Chondrocyte (in vitro differentiated cells): Measurements from ENCODE around the gene SNX14. TPM values are rescaled to one million over a fixed set of nuclear protein-coding genes. Genes with fewer than 3 reads are reported as not detected.

Experiments
- DNase-seq: peaks from one replicate; pipeline ENCODE4 v3.0.0; 2021; ENCODE audit warnings: mixed read lengths, low spot score
- H3K27ac Mint-ChIP-seq: one replicate; pipeline ENCODE4 v1.8.0; 2021; ENCODE audit warnings: mild to moderate bottlenecking, moderate library complexity, mixed read lengths; ENCODE audit not compliant: unreplicated experiment
- H3K27me3 Mint-ChIP-seq: 2 replicates; pipeline ENCODE4 v1.8.0; 2021; ENCODE audit warnings: low read depth, mixed read lengths
- H3K36me3 Mint-ChIP-seq: 2 replicates; pipeline ENCODE4 v1.8.0; 2021; ENCODE audit warnings: low read depth, mixed read lengths
- H3K4me1 Mint-ChIP-seq: 2 replicates; pipeline ENCODE4 v1.8.0; 2021; ENCODE audit warnings: low read depth, mild to moderate bottlenecking, mixed read lengths
- H3K4me3 Mint-ChIP-seq: one replicate; pipeline ENCODE4 v1.8.0; 2021; ENCODE audit warnings: mild to moderate bottlenecking, moderate library complexity, mixed read lengths; ENCODE audit not compliant: unreplicated experiment
- H3K9me3 Mint-ChIP-seq: 2 replicates; pipeline ENCODE4 v1.8.0; 2021; ENCODE audit warnings: low read depth, mixed read lengths
- total RNA-seq: library from RNA; stranded (reverse); gene quantifications from 3 replicates; pipeline ENCODE4 v1.2.1, GENCODE V29; 2021
- TF ChIP-seq, protein P1 (sequence below): fragments of 200-600 bp; sonication (generic); IDR thresholded peaks from 2 replicates; pipeline ENCODE4 v1.5.0; 2021; ENCODE audit warnings: antibody characterized with exemption, mild to moderate bottlenecking, moderate library complexity

The SNX14 gene
- total RNA-seq, 1 donor from 2014 or later = 70.8 TPM

DNA sequence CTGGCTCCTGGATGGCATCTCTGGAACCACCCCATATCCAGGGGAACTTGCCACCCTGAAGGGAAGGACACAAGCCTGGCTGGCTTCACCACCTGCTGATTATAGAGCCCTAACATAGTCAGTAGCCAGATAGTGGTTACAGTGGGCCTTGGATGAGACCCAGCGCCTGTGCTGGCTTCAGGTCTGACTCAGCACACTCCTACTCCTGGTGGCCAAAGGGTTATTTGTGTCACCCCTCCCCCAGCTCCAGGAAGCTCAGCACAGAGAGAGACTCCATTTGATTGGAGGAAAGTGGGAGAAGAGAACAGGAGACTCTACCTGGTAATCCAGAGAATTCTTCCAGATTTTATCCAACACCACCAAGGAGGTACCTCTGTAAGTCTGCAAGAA is 12.8 kb downstream of the SNX14 start:
- Mint-ChIP-seq H3K36me3 (peaks cover 17% of the 10 kb centered on the region), H3K4me1 (peaks cover 19% of the 10 kb centered on the region), H3K27me3 (no peaks in the 10 kb centered on the region), H3K27ac (no peak overlapping the region), H3K4me3 (no peak overlapping the region), H3K9me3 (peaks cover 37% of the 10 kb centered on the region)
- no peak for DNase-seq
- TF ChIP-seq, protein P1, sequence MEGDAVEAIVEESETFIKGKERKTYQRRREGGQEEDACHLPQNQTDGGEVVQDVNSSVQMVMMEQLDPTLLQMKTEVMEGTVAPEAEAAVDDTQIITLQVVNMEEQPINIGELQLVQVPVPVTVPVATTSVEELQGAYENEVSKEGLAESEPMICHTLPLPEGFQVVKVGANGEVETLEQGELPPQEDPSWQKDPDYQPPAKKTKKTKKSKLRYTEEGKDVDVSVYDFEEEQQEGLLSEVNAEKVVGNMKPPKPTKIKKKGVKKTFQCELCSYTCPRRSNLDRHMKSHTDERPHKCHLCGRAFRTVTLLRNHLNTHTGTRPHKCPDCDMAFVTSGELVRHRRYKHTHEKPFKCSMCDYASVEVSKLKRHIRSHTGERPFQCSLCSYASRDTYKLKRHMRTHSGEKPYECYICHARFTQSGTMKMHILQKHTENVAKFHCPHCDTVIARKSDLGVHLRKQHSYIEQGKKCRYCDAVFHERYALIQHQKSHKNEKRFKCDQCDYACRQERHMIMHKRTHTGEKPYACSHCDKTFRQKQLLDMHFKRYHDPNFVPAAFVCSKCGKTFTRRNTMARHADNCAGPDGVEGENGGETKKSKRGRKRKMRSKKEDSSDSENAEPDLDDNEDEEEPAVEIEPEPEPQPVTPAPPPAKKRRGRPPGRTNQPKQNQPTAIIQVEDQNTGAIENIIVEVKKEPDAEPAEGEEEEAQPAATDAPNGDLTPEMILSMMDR = no peak

DNA sequence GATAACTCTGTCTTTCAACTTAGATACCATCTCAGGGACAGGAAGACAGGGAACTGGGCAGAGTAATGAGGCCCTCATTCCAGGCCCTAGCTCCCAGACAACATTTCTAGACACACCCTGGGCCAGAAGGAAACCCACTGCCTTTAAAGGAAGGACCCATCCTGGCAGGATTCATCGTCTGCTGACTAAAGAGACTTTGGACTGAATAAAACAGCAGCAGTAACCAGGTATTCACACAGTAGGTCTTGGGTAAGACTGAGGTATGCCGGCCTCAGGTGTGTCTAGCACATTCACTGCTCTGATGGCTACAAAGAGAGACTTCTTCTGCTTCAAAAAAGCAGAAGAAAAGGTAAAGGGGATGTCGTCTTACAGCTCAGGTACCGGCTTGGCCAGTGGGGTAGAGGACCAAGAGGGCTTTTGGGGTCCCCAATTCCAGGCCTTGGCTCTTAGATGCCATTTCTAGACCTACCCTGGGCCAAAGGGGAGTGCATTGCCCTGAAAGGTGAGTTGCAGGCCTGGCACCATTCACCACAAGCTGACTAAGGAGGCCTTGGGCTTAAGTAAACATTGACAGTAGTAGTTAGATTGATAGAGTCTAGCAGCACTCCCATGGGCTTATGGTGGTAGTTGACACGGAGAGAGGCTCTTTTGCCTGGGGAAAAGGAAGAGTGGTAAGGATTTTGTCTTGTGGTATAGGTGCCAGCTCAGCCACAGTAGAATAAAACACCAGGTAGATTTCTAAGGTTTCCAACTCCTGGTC is 13.4 kb downstream of the SNX14 start:
- H3K9me3 Mint-ChIP-seq = peaks cover 37% of the 10 kb centered on the region
- H3K4me1 Mint-ChIP-seq = peaks cover 23% of the 10 kb centered on the region
- H3K27ac Mint-ChIP-seq = peak overlapping the region; percentile 28
- no peaks in the 10 kb centered on the region for H3K27me3 Mint-ChIP-seq
- TF ChIP-seq, protein P1 = no peak
- no peak overlapping the region for H3K4me3 Mint-ChIP-seq
- DNase-seq = no peak
- peaks cover 17% of the 10 kb centered on the region for H3K36me3 Mint-ChIP-seq

DNA sequence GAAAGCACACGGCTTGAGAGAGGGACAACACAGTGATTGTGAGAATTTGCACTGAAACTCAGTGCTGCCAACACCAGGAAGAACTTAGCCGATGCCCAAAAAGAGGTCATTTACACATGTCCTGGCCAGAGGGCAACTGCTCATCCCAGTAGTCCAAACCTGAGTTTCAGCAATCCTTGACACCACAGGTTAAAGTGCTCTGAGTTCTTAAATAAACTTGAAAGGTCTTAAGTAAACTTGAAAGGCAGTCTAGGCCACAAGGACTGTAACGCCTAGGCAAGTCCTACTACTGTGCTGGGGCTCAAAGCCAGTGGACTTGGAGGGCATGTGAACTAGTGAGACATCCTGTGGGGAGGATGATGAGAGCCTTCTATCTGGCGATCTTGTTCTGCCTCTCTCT is 14.1 kb downstream of the SNX14 start:
- DNase-seq = no peak
- peaks cover 17% of the 10 kb centered on the region for H3K36me3 Mint-ChIP-seq
- peaks cover 36% of the 10 kb centered on the region for H3K9me3 Mint-ChIP-seq
- H3K27ac Mint-ChIP-seq = no peak overlapping the region
- H3K4me3 Mint-ChIP-seq = no peak overlapping the region
- peaks cover 30% of the 10 kb centered on the region for H3K4me1 Mint-ChIP-seq
- H3K27me3 Mint-ChIP-seq = no peaks in the 10 kb centered on the region
- TF ChIP-seq, protein P1 = no peak

DNA sequence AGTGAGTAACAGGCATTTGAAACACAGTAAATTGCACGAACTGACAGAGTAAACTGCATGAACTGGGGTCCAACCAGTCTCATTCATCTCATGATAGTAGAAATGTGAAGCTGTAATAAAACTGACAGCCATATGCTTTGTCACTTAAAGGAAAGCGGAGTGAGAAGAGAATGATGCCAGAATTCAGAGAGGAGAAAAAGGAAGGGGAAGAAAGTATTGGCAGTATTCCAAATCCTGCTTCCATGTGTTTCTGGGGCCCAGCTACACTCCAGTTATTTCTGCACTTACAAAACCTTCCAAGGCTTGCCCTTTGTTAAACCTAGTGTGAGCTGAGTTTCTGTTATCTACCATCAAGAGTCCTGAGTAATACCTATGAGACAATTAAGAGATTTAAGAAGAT is 17.2 kb downstream of the SNX14 start:
- Mint-ChIP-seq H3K27ac (no peak overlapping the region), H3K27me3 (no peaks in the 10 kb centered on the region), H3K4me1 (peaks cover 30% of the 10 kb centered on the region), H3K9me3 (peaks cover 5% of the 10 kb centered on the region), H3K4me3 (no peak overlapping the region), H3K36me3 (peaks cover 2% of the 10 kb centered on the region)
- TF ChIP-seq, protein P1 = no peak
- DNase-seq = no peak

DNA sequence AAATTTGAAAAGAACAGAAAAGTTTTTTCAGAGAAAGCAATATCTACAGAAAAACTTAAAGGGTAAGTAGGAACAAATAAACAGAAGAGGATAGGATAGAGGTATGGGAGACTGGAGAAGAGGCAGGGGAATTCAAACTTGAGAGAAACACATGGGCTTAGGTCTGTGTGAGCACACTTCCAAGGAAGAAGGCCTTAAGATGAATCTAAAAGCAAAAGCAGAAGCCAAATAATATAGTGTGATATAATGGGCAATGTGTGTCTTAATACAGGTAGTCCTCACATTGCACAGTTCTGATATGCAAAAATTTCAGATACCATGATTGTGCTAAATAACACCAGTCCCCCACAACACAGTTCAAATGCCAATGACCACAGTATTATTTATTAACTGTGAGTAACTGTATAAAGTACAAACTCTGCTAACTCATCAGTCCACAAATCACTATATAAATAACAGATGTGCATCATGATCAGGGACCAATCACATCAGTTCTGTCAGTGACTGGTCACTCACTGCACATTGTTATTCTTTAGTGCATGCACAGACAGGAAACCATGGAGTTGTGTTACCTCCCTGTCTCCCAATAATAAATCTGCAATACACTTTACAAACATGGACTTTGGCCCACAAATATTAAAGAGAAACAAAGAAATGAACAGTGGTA is 18.6 kb downstream of the SNX14 start:
- TF ChIP-seq, protein P1 = no peak
- H3K27me3 Mint-ChIP-seq = no peaks in the 10 kb centered on the region
- DNase-seq = no peak
- H3K36me3 Mint-ChIP-seq = peaks cover 2% of the 10 kb centered on the region
- peaks cover 17% of the 10 kb centered on the region for H3K4me1 Mint-ChIP-seq
- H3K4me3 Mint-ChIP-seq = no peak overlapping the region
- H3K9me3 Mint-ChIP-seq = no peaks in the 10 kb centered on the region
- peak overlapping the region; percentile 64 for H3K27ac Mint-ChIP-seq
